Caki2 (cell line): Measurements from ENCODE around the gene FZD4. TPM values are rescaled to one million over a fixed set of nuclear protein-coding genes. Genes with fewer than 3 reads are reported as not detected.
"Not testable (repeated sequence)": the region's sequence is repeated elsewhere in the genome, so short reads cannot be mapped to it uniquely, and the experiment has no call there.

ENCODE experiments used
- DNase-seq: peaks from one replicate; pipeline ENCODE4 v3.0.0-alpha.2; 2015; ENCODE audit warnings: low read depth
- in situ Hi-C: cut with HindIII; loops from 2 replicates; pipeline ENCODE4 v1.10.0; 2016; ENCODE audit warnings: low sequenced_read_pairs, low pct_unique_long_range_greater_than_20kb, mixed read lengths
- total RNA-seq: library from RNA; depleted of rRNA; stranded (reverse); fragments of >200 nt; shearing (Covaris generic); gene quantifications from 2 replicates; pipeline ENCODE4 v1.2.3, GENCODE V29; 2014; ENCODE audit warnings: low replicate concordance

Gene FZD4
- total RNA-seq, 1 experiment from 2014 or later: 0.81 TPM

DNA sequence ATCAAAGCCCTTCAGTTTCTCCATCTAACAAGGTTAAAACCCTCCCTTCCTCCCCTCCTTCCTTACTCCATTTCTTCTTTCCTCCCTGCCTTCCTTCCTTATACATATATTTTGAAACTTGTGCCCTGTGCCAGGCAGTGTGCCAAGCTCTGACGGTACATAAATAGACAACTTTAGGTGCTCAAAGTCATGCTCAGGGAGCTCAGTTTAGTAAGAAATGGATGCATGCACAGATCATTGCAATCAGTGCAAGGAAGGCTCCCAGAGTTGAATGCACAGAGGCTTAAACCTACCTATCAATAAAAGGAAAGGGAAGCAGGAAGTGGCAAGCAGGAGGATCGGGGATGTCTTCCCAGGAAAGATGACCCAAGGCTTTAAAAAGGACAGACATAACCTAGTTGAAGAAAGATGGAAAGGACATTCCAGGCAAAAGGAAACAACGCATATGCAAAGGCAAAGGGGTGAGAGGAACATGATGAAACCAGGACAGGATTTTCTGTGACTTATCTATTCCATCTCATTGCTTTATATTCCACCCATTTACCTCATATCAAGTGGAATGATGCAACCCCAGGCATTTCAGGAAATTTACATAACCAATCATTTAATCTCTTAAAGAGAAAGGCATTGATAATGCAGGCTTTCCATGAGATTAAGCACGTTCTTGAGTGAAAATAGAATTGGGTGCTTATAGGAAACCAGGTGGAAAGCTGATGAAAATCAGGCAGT, 13.2 kb downstream of the FZD4 start:
- DNase-seq: no peak
- in situ Hi-C loops: no loop called here

GRCh38 chr11:86941077-86941870, 13.9 kb downstream of the FZD4 start:
- in situ Hi-C loops: no loop called here
- DNase-seq: no peak

DNA sequence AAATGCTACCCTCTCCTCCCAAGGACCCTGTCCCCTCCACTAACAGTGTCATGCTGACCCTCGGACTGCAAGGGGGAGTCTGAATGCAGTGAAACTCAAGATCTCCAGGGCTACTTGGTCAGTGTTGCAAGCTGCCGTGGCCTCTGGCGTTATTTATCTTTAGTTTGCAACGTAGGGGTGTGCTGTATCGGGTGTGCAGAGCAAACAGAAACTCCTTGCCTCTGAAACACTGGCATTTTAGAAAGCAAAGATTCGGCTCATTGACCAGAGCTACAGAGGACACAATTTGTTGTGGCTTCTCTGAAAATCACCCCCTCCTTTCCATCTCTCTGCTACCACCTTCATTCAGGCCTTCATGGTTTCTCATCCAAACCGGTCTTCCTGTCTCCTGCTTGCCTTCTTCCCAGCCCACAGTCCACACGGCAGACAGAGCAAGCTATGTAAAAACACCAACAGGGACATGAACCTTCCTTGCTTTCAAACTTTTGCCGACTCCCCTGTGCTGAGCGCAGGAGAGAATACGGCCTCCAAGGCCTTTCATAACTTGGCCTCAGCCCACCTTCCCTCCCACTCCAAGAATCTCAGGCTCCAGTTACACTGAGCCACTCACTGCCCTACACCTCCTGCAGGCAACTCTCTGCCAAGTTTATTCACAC, 14.9 kb downstream of the FZD4 start:
- in situ Hi-C loops: no loop called here
- no peak for DNase-seq

DNA sequence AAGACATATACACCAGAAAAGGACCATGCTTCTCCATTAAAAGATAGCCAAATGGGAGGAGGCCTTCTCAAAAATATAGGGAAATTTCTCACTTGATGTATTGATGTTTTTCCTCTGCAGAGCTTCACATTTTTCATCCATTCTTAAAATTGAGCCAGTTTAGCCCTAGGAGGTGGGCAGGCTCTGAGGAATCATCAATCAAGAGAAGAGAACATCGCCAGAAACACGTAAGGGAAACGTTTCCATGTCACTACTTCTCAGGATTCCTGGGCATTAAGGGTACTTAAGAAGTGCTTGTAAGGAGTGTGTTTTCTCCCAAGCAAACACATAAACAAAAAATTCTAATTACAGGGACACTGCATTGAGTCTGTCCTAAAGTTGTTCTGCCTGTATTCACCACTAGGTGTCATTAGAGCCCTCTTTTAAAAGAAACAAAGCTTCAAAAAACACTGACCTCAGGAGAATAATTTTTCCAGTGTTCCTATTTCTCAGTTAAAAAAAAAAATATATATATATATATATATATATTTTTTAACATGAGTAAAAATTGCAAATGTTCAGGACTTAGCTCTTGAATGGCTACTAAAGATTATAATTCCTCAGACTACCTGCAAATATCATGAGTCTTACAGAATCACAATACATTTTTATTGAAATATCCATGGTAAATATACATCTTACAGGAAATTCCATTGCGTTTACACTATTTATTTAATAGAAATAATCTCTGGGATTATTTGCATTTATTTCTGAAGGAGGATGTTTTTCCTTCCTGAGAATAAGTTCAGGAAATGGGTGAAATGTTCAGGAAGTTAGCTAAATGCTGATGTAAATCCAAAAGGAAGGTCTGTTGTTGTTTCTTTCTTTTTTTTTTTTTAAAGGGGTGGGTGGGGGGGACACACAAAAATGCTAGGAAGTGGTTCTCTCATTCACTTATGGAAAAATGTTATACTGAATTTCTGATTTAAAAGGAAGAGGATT, 16.0 kb downstream of the FZD4 start:
- DNase-seq: no peak
- in situ Hi-C loops: no loop called here

DNA sequence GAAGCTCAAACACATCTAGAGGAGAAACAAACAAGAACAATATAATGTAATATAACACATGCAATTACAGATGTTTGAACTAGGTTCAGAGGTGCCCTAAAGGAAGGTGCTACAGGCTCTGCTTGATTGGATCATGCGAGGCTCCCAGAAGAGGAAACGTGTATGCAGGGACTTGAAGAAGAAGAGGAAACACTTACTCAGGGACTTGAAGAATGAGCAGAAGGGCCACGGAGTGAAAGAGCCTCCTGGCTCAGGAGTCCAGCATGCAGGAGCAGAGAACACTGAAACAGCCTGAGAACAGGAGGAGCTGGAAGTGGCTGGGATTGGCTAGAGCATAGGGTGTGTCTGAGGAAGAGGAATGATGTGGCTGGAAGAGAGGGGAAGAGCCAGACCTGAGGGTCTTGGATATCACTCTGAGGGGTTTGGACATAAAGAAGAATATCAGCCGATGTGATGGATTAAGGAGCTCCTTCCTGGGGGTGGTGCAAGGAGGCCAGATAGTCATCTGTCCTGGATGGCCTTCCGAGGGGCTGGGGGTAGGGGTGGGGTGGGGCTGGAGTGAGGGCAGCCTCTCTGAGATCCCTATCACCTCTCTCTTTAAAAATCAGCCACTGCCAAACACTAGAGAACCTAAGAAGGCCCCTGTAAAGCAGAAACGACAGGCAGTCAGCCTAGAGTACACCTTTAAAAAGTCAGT, 16.8 kb downstream of the FZD4 start:
- in situ Hi-C loops: no loop called here
- DNase-seq: no peak

- in situ Hi-C loops, DNase-seq: not testable (repeated sequence)
These were observed 17.9 kb downstream of the FZD4 start for GRCh38 chr11:86937193-86937806.

DNA sequence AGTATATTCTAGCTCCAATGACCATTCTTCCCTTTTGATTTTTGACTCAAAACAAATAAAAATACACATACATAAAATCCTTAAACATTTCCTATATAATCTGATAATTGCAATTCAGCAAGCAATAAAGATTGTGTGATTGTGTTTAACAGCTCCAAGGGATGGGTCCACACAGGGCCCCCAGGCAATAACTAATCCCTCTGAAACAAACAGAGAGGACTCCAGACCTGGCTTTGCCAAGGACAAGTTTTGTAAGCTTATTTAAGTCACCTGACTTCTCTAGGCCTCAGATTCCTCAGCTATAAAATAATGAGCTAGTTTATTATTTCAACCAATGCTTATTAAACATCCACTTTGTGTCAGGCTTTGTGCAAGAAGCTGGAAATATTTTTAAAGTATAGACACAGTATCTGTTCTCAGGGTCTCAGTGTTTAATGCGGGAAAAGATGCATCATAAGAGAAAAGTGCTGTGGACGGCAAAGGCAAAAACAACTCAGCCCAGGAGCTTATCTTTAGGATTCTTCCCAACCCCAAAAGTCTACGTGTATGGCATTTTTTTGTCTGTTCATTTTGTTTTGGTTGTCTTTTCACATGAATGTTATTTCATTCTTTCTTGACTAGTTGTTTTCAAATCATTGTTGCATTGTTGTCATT, 20.1 kb downstream of the FZD4 start:
- no peak for DNase-seq
- in situ Hi-C loops: no loop called here

- no peak for DNase-seq
- in situ Hi-C loops: no loop called here
These were observed 20.7 kb downstream of the FZD4 start for GRCh38 chr11:86934582-86934900.

- in situ Hi-C loops: no loop called here
- DNase-seq: no peak
These were observed 21.2 kb downstream of the FZD4 start for GRCh38 chr11:86933891-86934581.

GRCh38 chr11:86932924-86933875, 22.0 kb downstream of the FZD4 start:
- in situ Hi-C loops: no loop called here
- no peak for DNase-seq

DNA sequence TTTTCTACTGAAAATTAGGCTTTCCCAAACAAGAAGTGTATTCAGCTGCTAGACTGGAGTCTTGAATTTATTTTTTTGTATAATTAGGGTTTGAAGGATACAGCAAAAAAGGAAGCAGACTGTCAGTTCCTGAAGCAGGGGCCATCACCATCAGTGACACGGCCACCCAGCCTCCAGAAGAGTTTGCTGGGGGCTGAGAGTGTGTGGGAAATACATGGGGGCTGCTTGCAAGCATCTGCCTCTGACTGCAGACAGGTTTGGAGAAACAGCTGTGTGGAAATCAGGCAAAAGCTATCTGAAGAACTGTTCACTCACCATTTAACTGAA, 23.0 kb downstream of the FZD4 start:
- no peak for DNase-seq
- in situ Hi-C loops: no loop called here

- in situ Hi-C loops: no loop called here
- DNase-seq: no peak
These were observed 23.5 kb downstream of the FZD4 start for GRCh38 chr11:86931548-86932258.

DNA sequence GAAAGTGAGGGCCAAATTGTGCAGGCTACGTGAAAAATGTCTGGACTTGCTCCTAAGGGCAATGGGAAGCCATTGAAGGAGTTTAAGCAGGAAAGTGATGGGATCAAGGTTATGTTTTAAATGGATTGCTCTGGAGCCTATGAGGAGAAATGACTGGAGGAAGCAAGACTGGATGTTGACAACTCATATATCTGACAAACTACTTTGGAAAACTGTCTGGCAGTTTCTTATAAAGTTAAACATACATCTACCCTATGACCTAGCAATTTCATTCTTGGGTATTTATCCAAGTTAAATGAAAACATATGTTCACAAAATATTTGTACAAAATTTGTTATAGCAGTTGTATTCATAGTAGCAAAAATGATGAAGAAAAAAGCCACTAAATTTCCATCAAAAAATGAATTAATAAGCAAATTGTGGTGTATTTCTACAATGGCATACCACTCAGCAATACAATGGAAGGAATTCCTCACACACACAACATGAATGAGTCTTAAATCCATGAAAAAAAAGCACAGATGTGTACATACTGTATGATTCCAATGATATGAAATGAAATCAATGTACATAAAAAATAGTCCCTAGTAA, 24.1 kb downstream of the FZD4 start:
- no peak for DNase-seq
- in situ Hi-C loops: no loop called here

DNA sequence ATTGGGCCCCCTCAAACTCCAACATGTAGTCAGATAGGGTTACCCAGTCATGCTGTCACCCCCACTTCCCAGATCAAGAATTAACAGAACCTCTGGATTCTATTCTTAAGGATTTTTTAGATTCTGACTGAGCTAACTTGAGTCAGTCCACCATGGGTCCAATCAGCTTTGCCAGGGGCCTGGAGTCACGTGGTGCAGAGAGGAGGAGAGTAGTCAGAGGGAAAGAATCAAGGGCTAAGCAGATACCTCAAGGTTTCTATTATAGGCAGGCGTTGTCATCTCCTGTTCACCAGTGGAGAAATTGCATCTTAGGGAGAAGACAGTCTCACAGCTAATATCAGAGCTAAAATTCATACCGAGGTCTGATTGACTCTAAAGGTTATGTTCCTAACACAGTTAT, 28.2 kb downstream of the FZD4 start:
- no peak for DNase-seq
- in situ Hi-C loops: no loop called here
